ENCODE data around the gene OARD1.

GRCh38 chr6:41061196-41061726 is 10.9 kb downstream of the OARD1 start:
- TF ChIP-seq POLR2A (IDR thresholded peaks at IDR 0.05; ENCODE audit: low read length) (no peak), GATA1 (IDR thresholded peaks at IDR 0.05; ENCODE audit: low read depth, low read length) (no peak)

All from erythroblast (primary cell).